ENCODE results near the gene ABCB11. TPM values are rescaled to one million over a fixed set of nuclear protein-coding genes. Genes with fewer than 3 reads are reported as not detected.

ABCB11 gene
- total and polyA plus RNA-seq, 2 donors from 2014 or later = 0.03 TPM; not detected in 1

DNA sequence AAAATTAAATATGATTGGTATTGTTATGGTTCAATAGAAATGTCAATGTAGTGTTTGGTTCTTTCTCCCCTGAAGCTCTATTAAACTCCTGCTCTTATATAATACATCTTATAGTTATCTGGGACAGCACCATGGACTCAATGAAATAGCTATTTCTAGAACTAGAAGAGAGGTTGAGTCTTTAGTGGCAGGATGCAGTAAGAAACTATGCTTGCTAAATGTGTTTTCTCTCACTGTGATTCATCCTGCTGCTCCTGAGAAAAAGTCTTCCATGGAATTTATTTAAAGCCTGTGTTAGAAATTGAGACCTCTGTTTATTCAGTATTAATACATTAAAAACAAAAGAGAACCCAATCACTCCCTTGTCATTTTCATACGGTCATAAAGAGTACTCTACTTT lies 68.5 kb downstream of the ABCB11 start:
- Histone ChIP-seq H3K27ac (ENCODE audit: low read depth in 2 of 2, low read length in 2 of 2) (no peak overlapping the region), H3K4me3 (ENCODE audit: low read length in 3 of 3) (no peak overlapping the region), H3K9ac (ENCODE audit: low read length in 3 of 3) (no peak overlapping the region), H3K27me3 (ENCODE audit: control insufficient read depth, insufficient read depth, low read length) (no peaks in the 10 kb centered on the region), H3K9me3 (ENCODE audit: control insufficient read depth in 2 of 3, insufficient read depth in 1 of 3, low read length in 3 of 3) (no peaks in the 10 kb centered on the region), H3K36me3 (ENCODE audit: control insufficient read depth in 2 of 3, insufficient read depth in 3 of 3, low read length in 3 of 3) (no peaks in the 10 kb centered on the region), H3K4me1 (ENCODE audit: control insufficient read depth in 2 of 3, insufficient read depth in 2 of 3, low read depth in 1 of 3, low read length in 3 of 3) (no peaks in the 10 kb centered on the region)
- DNase-seq (no peak), FAIRE-seq (no peak)
- TF ChIP-seq CTCF (IDR thresholded peaks at IDR 0.05; ENCODE audit: borderline replicate concordance, extremely low read depth, insufficient read depth) = no peak
- intact Hi-C loops (cut with DNase I) = no loop called here

GRCh38 chr2:168961450-168962229 lies 69.5 kb downstream of the ABCB11 start:
- H3K9me3 ChIP-seq (ENCODE audit: control insufficient read depth in 2 of 3, insufficient read depth in 1 of 3, low read length in 3 of 3) = no peaks in the 10 kb centered on the region
- H3K4me1 ChIP-seq (ENCODE audit: control insufficient read depth in 2 of 3, insufficient read depth in 2 of 3, low read depth in 1 of 3, low read length in 3 of 3) = no peaks in the 10 kb centered on the region
- H3K27ac ChIP-seq (ENCODE audit: low read depth in 2 of 2, low read length in 2 of 2) = no peak overlapping the region
- no peak overlapping the region for H3K9ac ChIP-seq (ENCODE audit: low read length in 3 of 3)
- intact Hi-C loops (cut with DNase I) = no loop called here
- H3K27me3 ChIP-seq (ENCODE audit: control insufficient read depth, insufficient read depth, low read length) = no peaks in the 10 kb centered on the region
- no peak overlapping the region for H3K4me3 ChIP-seq (ENCODE audit: low read length in 3 of 3)
- TF ChIP-seq CTCF (IDR thresholded peaks at IDR 0.05; ENCODE audit: borderline replicate concordance, extremely low read depth, insufficient read depth) = peak; percentile 73
- DNase-seq (peak in 2 of 5 donors; percentile 84 to 86), FAIRE-seq (peak; percentile 90)
- no peaks in the 10 kb centered on the region for H3K36me3 ChIP-seq (ENCODE audit: control insufficient read depth in 2 of 3, insufficient read depth in 3 of 3, low read length in 3 of 3)

DNA sequence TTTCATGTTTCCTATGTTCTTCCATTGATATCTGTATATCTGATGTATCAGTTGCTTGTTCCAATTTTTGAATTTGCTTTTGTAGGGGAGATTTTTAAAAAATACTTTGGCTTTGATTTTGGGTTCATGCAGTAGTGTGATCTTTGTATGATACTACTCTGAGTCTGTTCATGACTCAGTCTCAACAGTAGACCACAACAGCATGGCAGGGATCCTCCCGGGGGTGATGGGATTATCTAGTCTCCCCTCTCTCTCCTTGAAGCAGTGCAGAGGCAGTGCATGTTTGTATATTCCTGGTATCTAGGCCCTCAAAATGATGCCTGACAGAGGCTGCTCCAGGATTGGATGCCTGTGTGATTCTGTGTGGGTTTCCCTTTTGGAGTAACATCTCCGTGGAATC lies 74.7 kb downstream of the ABCB11 start:
- intact Hi-C loops (cut with DNase I) = no loop called here
- no peak overlapping the region for H3K27ac ChIP-seq (ENCODE audit: low read depth in 2 of 2, low read length in 2 of 2)
- FAIRE-seq = no peak

More for the DNA sequence above, 74.7 kb downstream of the ABCB11 start:
- Histone ChIP-seq H3K4me3 (ENCODE audit: low read length in 3 of 3) (no peak overlapping the region), H3K9me3 (ENCODE audit: control insufficient read depth in 2 of 3, insufficient read depth in 1 of 3, low read length in 3 of 3) (peaks cover 0 to 3% (median 0%) of the 10 kb centered on the region in 3 donors), H3K36me3 (ENCODE audit: control insufficient read depth in 2 of 3, insufficient read depth in 3 of 3, low read length in 3 of 3) (no peaks in the 10 kb centered on the region), H3K9ac (ENCODE audit: low read length in 3 of 3) (no peak overlapping the region), H3K27me3 (ENCODE audit: control insufficient read depth, insufficient read depth, low read length) (no peaks in the 10 kb centered on the region), H3K4me1 (ENCODE audit: control insufficient read depth in 2 of 3, insufficient read depth in 2 of 3, low read depth in 1 of 3, low read length in 3 of 3) (no peaks in the 10 kb centered on the region)
- DNase-seq = no peak
- no peak for TF ChIP-seq CTCF (IDR thresholded peaks at IDR 0.05; ENCODE audit: borderline replicate concordance, extremely low read depth, insufficient read depth)

All from kidney (tissue), 14 donors.